Cardiac muscle cell (in vitro differentiated cells and primary cell): ENCODE results near the gene VPS54. TPM values are rescaled to one million over a fixed set of nuclear protein-coding genes. Genes with fewer than 3 reads are reported as not detected.

Experiments
- DNase-seq, 2 donors: peaks; one replicate each; pipeline versions ENCODE4 v3.0.0 to v3.0.0-alpha.2; 2010 to 2017; ENCODE audit warnings: low read depth in 1 of 2, low spot score in 1 of 2
- H3K27ac ChIP-seq: fragments of 200-600 bp; sonication (generic); 2 replicates; pipeline ENCODE4 v1.5.1; 2016
- H3K27me3 ChIP-seq: fragments of 200-600 bp; sonication (generic); 2 replicates; pipeline ENCODE4 v1.6.0; 2016; ENCODE audit warnings: control low read depth
- H3K36me3 ChIP-seq: fragments of 200-600 bp; sonication (generic); 2 replicates; pipeline ENCODE4 v1.5.1; 2016; ENCODE audit warnings: control low read depth
- H3K4me1 ChIP-seq: fragments of 200-600 bp; sonication (generic); 2 replicates; pipeline ENCODE4 v1.8.1; 2017; ENCODE audit warnings: low read depth, mild to moderate bottlenecking, mixed run types
- H3K4me3 ChIP-seq: fragments of 200-600 bp; sonication (generic); 2 replicates; pipeline ENCODE4 v1.5.1; 2016; ENCODE audit warnings: mild to moderate bottlenecking
- H3K9me3 ChIP-seq: fragments of 200-600 bp; sonication (generic); 2 replicates; pipeline ENCODE4 v1.5.1; 2017; ENCODE audit warnings: low read depth, mild to moderate bottlenecking, control low read depth
- CTCF ChIP-seq: IDR thresholded peaks from 2 replicates; pipeline ENCODE4 v1.5.1; 2012; ENCODE audit warnings: low read depth, mild to moderate bottlenecking, low read length
- polyA plus RNA-seq: library from polyadenylated mRNA; unstranded; fragments of >200 nt; fragmentation: Nextera tagmentation; extraction: Ambion mirVana; gene quantifications from 2 replicates; pipeline ENCODE4 v1.2.1, GENCODE V29; 2016
- total RNA-seq: library from RNA; depleted of rRNA; stranded (reverse); fragments of >200 nt; gene quantifications from 2 replicates; pipeline ENCODE4 v1.2.3, GENCODE V29; 2016

The VPS54 gene
- total and polyA plus RNA-seq, 2 experiments from 2014 or later = 18.7 to 22.4 TPM

GRCh38 chr2:64049633-64050220 lies 30.5 kb upstream of the VPS54 start:
- Histone ChIP-seq H3K36me3 (no peaks in the 10 kb centered on the region), H3K27ac (no peak overlapping the region), H3K4me3 (no peak overlapping the region), H3K27me3 (no peaks in the 10 kb centered on the region), H3K4me1 (no peaks in the 10 kb centered on the region), H3K9me3 (no peaks in the 10 kb centered on the region)
- DNase-seq = peak; percentile 68 to 81
- TF ChIP-seq CTCF = peak; percentile 88

- H3K27me3 ChIP-seq = no peaks in the 10 kb centered on the region
- H3K9me3 ChIP-seq = no peaks in the 10 kb centered on the region
- no peaks in the 10 kb centered on the region for H3K36me3 ChIP-seq
- H3K4me3 ChIP-seq = no peak overlapping the region
- no peak overlapping the region for H3K27ac ChIP-seq
- H3K4me1 ChIP-seq = no peaks in the 10 kb centered on the region
- DNase-seq = no peak
- no peak for TF ChIP-seq CTCF
These were observed 26.7 kb upstream of the VPS54 start for GRCh38 chr2:64045938-64046337.

- no peaks in the 10 kb centered on the region for H3K27me3 ChIP-seq
- H3K9me3 ChIP-seq = no peaks in the 10 kb centered on the region
- H3K4me3 ChIP-seq = no peak overlapping the region
- DNase-seq = no peak
- H3K4me1 ChIP-seq = no peaks in the 10 kb centered on the region
- H3K36me3 ChIP-seq = no peaks in the 10 kb centered on the region
- TF ChIP-seq CTCF = no peak
- H3K27ac ChIP-seq = no peak overlapping the region
These were observed 20.9 kb upstream of the VPS54 start for GRCh38 chr2:64040161-64040560.

GRCh38 chr2:64036034-64036705 lies 16.9 kb upstream of the VPS54 start:
- Histone ChIP-seq H3K27me3 (no peaks in the 10 kb centered on the region), H3K9me3 (no peaks in the 10 kb centered on the region), H3K27ac (no peak overlapping the region), H3K36me3 (no peaks in the 10 kb centered on the region), H3K4me1 (no peaks in the 10 kb centered on the region), H3K4me3 (no peak overlapping the region)
- peak in 1 of 2 donors; percentile 60 for DNase-seq
- TF ChIP-seq CTCF = no peak

- Histone ChIP-seq H3K36me3 (no peaks in the 10 kb centered on the region), H3K27ac (no peak overlapping the region), H3K4me1 (no peaks in the 10 kb centered on the region), H3K4me3 (no peak overlapping the region), H3K9me3 (no peaks in the 10 kb centered on the region), H3K27me3 (no peaks in the 10 kb centered on the region)
- no peak for TF ChIP-seq CTCF
- no peak for DNase-seq
These were observed 16.1 kb upstream of the VPS54 start for GRCh38 chr2:64035072-64035942.
